Left ventricle myocardium inferior (tissue), 1 donor: ENCODE results near the gene OXA1L. TPM values are rescaled to one million over a fixed set of nuclear protein-coding genes. Genes with fewer than 3 reads are reported as not detected.
"Not testable (repeated sequence)": the region's sequence is repeated elsewhere in the genome, so short reads cannot be mapped to it uniquely, and the experiment has no call there.

Experiments
- DNase-seq: peaks from one replicate; pipeline ENCODE4 v3.0.0-alpha.2; 2020
- H3K27ac ChIP-seq: fragments of 200-600 bp; replicated peaks from 2 replicates; pipeline ENCODE4 v1.8.0; 2021
- H3K27me3 ChIP-seq: fragments of 200-600 bp; 2 replicates; pipeline ENCODE4 v1.8.0; 2021; ENCODE audit warnings: low read depth
- H3K36me3 ChIP-seq: fragments of 200-600 bp; 2 replicates; pipeline ENCODE4 v1.8.0; 2021
- H3K4me1 ChIP-seq: fragments of 200-600 bp; 2 replicates; pipeline ENCODE4 v1.8.0; 2021
- H3K4me3 ChIP-seq: fragments of 200-600 bp; 2 replicates; pipeline ENCODE4 v1.8.0; 2021; ENCODE audit warnings: mild to moderate bottlenecking, moderate library complexity
- H3K9me3 ChIP-seq: fragments of 200-600 bp; replicated peaks from 2 replicates; pipeline ENCODE4 v1.8.0; 2021
- intact Hi-C: fragments of 100-400 bp; cut with micrococcal nuclease; formaldehyde crosslinking; loops from one replicate; pipeline ENCODE4 v1.11.0; 2022
- total RNA-seq: library from RNA; stranded (reverse); fragmentation: NEBNext Ultra II Directional; extraction: Animal tissue kit (Norgen Biotek cat#: 25700); gene quantifications from one replicate; pipeline ENCODE4 v1.2.1, GENCODE V29; 2021
- TF ChIP-seq, protein P1 (sequence below): fragments of 200-600 bp; IDR thresholded peaks from 2 replicates; pipeline ENCODE4 v1.8.0; 2021; ENCODE audit warnings: antibody characterized with exemption, mild to moderate bottlenecking, borderline replicate concordance
- donor health status: DM: no; HTN: yes; CAD: no; lungs with severe emphysema.

The OXA1L gene
- total RNA-seq, 1 donor from 2014 or later, result 182 TPM

GRCh38 chr14:22786685-22787084, 20.2 kb downstream of the OXA1L start:
- intact Hi-C loops, result no loop called here
- no peak overlapping the region for H3K27ac ChIP-seq
- no peaks in the 10 kb centered on the region for H3K9me3 ChIP-seq
- DNase-seq, result no peak
- no peaks in the 10 kb centered on the region for H3K27me3 ChIP-seq
- H3K4me3 ChIP-seq, result no peak overlapping the region
- H3K4me1 ChIP-seq, result no peaks in the 10 kb centered on the region
- TF ChIP-seq, protein P1, sequence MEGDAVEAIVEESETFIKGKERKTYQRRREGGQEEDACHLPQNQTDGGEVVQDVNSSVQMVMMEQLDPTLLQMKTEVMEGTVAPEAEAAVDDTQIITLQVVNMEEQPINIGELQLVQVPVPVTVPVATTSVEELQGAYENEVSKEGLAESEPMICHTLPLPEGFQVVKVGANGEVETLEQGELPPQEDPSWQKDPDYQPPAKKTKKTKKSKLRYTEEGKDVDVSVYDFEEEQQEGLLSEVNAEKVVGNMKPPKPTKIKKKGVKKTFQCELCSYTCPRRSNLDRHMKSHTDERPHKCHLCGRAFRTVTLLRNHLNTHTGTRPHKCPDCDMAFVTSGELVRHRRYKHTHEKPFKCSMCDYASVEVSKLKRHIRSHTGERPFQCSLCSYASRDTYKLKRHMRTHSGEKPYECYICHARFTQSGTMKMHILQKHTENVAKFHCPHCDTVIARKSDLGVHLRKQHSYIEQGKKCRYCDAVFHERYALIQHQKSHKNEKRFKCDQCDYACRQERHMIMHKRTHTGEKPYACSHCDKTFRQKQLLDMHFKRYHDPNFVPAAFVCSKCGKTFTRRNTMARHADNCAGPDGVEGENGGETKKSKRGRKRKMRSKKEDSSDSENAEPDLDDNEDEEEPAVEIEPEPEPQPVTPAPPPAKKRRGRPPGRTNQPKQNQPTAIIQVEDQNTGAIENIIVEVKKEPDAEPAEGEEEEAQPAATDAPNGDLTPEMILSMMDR, result no peak
- no peaks in the 10 kb centered on the region for H3K36me3 ChIP-seq

DNA sequence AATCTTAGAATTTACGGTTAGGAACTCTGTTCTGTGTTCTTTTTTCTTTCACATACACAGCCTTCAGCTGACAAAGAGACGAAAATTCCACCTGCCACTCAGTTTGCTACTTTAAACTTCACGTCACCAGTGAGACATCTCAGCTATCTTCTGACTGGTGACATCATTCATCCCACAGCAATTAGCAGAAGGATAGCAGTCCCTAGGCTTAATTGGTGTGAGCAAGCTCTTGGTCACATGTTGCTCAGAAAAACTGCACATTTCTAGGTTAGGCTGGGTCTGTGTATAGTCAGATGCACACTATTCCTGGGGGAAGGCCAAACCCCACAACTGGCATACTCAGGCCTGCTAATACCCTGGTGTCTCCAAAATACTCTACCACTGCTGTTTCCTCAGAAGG, 24.8 kb downstream of the OXA1L start:
- TF ChIP-seq, protein P1, result no peak
- H3K36me3 ChIP-seq, result no peaks in the 10 kb centered on the region
- no peaks in the 10 kb centered on the region for H3K9me3 ChIP-seq
- no peak overlapping the region for H3K4me3 ChIP-seq
- no peaks in the 10 kb centered on the region for H3K4me1 ChIP-seq
- intact Hi-C loops, result no loop called here
- H3K27ac ChIP-seq, result no peak overlapping the region
- no peak for DNase-seq
- H3K27me3 ChIP-seq, result no peaks in the 10 kb centered on the region

DNA sequence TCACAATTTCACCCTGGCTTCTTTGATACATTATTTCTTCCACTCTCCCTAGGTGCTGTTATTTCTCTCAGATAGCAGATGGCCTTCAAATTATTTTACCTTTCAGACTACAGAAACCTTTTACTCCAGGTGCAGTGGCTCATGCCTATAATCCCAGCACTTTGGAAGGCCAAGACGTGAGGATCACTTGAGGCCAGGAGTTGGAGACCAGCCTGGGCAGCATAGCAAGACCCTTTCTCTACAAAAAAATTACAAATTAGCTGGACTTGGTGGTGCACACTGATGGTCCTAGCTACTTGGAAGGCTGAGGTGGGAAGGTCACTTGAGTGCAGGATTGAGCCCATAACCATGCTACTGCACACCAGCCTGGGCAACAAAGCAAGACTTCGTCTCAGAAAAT, 25.7 kb downstream of the OXA1L start:
- no peak overlapping the region for H3K27ac ChIP-seq
- H3K27me3 ChIP-seq, result no peaks in the 10 kb centered on the region
- DNase-seq, result no peak
- intact Hi-C loops, result no loop called here
- no peak overlapping the region for H3K4me3 ChIP-seq
- H3K4me1 ChIP-seq, result no peaks in the 10 kb centered on the region
- H3K36me3 ChIP-seq, result no peaks in the 10 kb centered on the region
- H3K9me3 ChIP-seq, result no peaks in the 10 kb centered on the region
- TF ChIP-seq, protein P1, result no peak

- H3K9me3 ChIP-seq, H3K27ac ChIP-seq, H3K4me1 ChIP-seq, H3K4me3 ChIP-seq, H3K36me3 ChIP-seq, intact Hi-C loops, DNase-seq, H3K27me3 ChIP-seq: not testable (repeated sequence)
Observed at GRCh38 chr14:22793550-22793949, 27.1 kb downstream of the OXA1L start.

DNA sequence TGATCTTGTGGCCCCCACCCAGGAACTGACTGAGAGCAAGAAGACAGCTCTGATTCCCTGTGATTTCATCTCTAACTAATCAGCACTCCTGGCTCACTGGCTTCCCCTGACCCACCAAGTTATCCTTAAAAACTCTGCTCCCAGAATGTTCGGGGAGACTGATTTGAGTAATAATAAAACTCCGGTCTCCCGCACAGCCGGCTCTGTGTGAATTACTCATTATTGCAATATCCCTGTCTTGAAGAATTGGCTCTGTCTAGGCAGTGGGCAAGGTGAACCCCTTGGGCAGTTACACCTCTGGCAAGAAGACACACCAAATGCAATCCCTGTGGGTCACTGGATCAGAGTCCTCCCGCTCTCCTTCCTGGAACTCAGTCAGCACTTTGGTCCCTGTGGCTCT, 27.5 kb downstream of the OXA1L start:
- Histone ChIP-seq H3K27ac (no peak overlapping the region), H3K9me3 (no peaks in the 10 kb centered on the region), H3K4me3 (no peak overlapping the region), H3K4me1 (no peaks in the 10 kb centered on the region), H3K27me3 (no peaks in the 10 kb centered on the region), H3K36me3 (no peaks in the 10 kb centered on the region)
- TF ChIP-seq, protein P1, result no peak
- intact Hi-C loops, result no loop called here
- no peak for DNase-seq

- no peaks in the 10 kb centered on the region for H3K4me1 ChIP-seq
- H3K27me3 ChIP-seq, result no peaks in the 10 kb centered on the region
- no peak overlapping the region for H3K27ac ChIP-seq
- TF ChIP-seq, protein P1, result no peak
- H3K4me3 ChIP-seq, result no peak overlapping the region
- no peak for DNase-seq
- H3K36me3 ChIP-seq, result no peaks in the 10 kb centered on the region
- intact Hi-C loops, result no loop called here
- no peaks in the 10 kb centered on the region for H3K9me3 ChIP-seq
Observed at GRCh38 chr14:22794551-22794951, 28.1 kb downstream of the OXA1L start.
